Right ventricle myocardium superior (tissue), 1 donor: Measurements from ENCODE around the gene HTR2B. TPM values are rescaled to one million over a fixed set of nuclear protein-coding genes. Genes with fewer than 3 reads are reported as not detected.
"Not testable (repeated sequence)": the region's sequence is repeated elsewhere in the genome, so short reads cannot be mapped to it uniquely, and the experiment has no call there.

Source experiments
- ATAC-seq: fragments of 200-7000 bp; cut with Tn5 transposase; one replicate; pipeline ENCODE4 v1.9.1; 2020; ENCODE audit warnings: mild to moderate bottlenecking; ENCODE audit not compliant: poor library complexity
- DNase-seq: peaks from one replicate; pipeline ENCODE4 v3.0.0-alpha.2; 2020
- intact Hi-C: fragments of 100-400 bp; cut with DNase I; formaldehyde crosslinking; loops from one replicate; pipeline ENCODE4 v1.11.2; 2022
- long read RNA-seq: library from polyadenylated mRNA; unstranded; transcript quantifications from one replicate; pipeline ENCODE4 v2.0.0, GENCODE V29; 2021
- total RNA-seq: library from RNA; stranded (reverse); fragmentation: NEBNext Ultra II Directional; extraction: Animal tissue kit (Norgen Biotek cat#: 25700); gene quantifications from one replicate; pipeline ENCODE4 v1.2.1, GENCODE V29; 2021
- donor health status: DM: no; HTN: yes; CAD: no; lungs with severe emphysema.

Gene HTR2B
- total RNA-seq, result 0.24 TPM
- long read RNA-seq, partial matches to known transcripts, result 1 of 1 reads
- long read RNA-seq, other reads (novel, unspliced or antisense), result 0 of 1 reads

DNA sequence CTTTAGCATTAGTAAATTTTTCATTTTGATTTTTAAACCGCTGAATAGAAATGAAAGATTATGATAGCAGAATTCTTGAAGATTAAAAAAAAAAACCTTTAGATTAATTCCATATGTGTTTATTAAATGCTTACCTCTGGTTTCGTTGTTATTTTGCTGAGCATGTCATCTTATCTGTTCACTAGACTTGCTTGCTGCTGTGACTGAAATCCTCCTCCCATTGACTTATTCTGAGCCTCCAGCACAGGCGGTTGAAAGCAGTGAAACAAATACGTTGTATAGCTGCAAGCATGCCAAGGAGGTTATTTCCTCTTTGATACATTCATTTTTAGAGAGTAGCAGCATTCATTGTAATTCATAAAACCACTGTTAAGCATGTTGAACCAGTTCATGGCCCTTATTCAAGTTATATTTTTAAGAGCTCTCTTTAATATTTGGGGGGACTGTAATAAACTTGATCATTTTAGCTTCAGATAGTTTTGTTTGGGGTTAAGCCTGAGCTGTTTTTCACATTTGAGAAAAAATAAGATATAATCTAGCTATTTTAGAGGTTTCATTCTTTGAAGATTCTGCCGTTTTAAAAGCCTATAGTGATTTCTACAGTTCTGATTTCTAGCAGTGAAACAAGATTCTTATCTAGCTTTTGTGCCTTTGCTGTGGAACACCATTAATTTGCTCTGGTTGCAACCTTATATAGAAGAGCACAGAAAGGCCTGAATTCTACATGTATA lies at the start of gene HTR2B:
HTR2B (minus strand) TSS at position 205 of the 731 bp plus-strand sequence. CDS start 1,278 bp downstream, outside the sequence.
- intact Hi-C loops, result no loop called here
- DNase-seq, result no peak
- ATAC-seq, result peak; percentile 53

DNA sequence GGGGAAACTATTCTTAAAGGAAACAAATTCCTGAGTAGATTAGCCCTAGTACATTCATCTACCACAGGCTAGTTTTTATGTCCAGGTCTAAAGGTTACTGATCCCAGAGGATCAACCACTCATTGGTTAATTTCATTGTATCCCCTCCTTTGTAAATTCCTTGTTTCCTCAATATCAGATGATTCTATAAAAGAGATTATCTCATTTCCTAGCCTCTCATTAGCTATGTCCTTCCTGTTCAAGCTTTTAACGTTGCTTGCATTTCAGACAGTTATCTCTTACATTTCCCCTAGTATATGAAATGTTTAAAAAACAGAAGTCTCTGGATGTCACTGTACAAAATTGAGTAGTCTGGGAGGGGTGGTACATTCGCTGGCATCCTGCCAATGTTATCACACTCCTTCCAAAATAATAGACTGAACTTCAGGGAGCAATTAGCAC lies 49.4 kb upstream of the HTR2B start:
- intact Hi-C loops, result no loop called here
- ATAC-seq (no peak), DNase-seq (no peak)

GRCh38 chr2:231172025-231172424 lies 47.2 kb upstream of the HTR2B start:
- intact Hi-C loops, result no loop called here
- no peak for DNase-seq
- no peak for ATAC-seq

DNA sequence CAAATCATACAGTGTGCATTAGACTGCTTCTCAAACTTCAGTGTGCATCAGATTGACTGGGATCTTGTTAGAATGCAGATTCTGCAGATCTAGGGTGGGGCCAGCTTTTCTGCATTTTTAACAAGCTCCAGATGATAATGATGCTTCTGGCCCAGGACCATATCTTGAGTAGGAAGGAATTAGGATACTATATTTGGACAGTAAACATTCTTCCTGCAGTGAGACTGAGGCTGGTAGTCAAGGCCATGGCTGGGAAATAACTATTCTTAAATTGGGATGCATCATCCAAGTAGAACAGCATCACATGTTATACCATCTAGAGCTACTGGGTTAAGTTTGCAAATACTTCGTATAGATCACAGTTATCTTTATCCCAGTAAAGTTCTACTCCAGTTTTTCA lies 45.2 kb upstream of the HTR2B start:
- intact Hi-C loops, result no loop called here
- DNase-seq (no peak), ATAC-seq (no peak)

GRCh38 chr2:231169488-231169887 lies 44.6 kb upstream of the HTR2B start:
- no peak for DNase-seq
- ATAC-seq, result no peak
- intact Hi-C loops, result no loop called here

- intact Hi-C loops, result no loop called here
- DNase-seq (no peak), ATAC-seq (no peak)
Measured at GRCh38 chr2:231168460-231169139, 43.8 kb upstream of the HTR2B start.

DNA sequence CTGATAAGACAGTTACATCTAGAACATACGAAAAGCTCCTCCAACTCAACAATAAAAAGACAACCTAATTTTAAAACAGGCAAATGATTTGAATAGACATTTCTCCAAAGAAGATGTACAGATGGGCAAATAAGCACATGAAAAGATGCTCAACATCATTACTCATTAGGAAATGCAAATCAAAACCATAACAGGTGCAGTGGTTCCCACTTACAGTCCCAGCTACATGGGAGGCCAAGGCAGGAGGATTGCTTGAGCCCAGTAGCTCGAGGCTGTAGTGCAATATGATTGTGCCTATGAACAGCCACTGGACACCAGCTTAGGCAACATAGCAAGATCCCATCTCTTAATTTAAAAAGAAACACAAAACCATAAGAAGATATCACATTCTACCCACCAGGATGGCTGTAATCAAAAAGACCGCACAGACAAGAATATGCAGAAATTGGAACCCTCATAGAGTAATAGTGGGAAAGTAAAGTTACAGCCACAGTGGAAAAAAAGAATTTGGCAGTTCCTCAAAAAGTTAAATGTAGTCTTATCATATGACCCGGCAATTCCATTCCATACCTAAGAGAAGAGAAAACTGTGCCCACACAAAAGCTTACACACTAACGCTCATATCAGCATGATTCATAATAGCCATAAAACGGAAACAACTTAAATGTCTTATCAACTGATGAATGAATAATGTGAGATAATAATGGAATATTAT lies 43.1 kb upstream of the HTR2B start:
- intact Hi-C loops, result no loop called here
- no peak for DNase-seq
- ATAC-seq, result no peak

- DNase-seq (no peak), ATAC-seq (no peak)
- intact Hi-C loops, result no loop called here
Measured at GRCh38 chr2:231163414-231164095, 38.7 kb upstream of the HTR2B start.

DNA sequence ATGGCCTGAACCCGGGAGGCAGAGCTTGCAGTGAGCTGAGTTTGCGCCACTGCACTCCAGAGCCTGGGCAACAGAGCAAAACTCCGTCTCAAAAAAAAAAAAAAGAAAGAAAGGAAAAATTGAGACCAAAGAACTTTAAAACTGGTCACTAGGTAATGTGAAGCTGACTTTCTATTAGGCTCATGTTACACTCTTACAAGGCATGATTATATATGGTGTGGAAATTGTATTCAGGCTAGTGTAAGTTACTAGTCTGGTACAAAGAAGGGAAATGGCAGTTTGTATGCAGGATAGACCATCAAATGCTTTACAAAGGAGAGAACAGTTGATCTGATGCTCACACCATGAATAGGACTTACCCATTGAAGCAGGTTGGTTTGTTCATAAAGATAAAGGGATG lies 38.2 kb upstream of the HTR2B start:
- intact Hi-C loops, result no loop called here
- DNase-seq (no peak), ATAC-seq (no peak)

- ATAC-seq, result peak; percentile 15
- DNase-seq, result no peak
- intact Hi-C loops, result no loop called here
Measured at GRCh38 chr2:231161877-231162329, 37.1 kb upstream of the HTR2B start.

GRCh38 chr2:231161252-231161839 lies 36.5 kb upstream of the HTR2B start:
- ATAC-seq (no peak), DNase-seq (no peak)
- intact Hi-C loops, result no loop called here

DNA sequence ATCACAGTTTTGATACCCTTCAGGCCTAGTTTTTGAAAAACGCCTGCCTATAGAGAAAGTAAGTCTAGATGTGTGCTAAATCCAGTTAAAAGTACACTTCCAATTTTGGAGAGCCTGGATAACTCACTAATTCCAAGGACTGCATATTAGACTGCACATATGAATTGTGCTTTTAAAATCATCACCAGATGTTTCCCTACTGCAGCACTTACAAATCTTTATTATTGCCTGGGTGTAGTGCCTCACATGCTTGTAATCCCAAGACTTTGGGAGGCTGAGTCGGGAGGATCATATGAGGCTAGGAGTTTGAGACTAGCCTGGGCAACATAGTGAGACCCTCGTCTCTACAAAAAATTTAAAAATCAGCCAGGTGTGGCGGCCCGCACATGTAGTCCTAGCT lies 35.9 kb upstream of the HTR2B start:
- DNase-seq (no peak), ATAC-seq (no peak)
- intact Hi-C loops, result no loop called here

DNA sequence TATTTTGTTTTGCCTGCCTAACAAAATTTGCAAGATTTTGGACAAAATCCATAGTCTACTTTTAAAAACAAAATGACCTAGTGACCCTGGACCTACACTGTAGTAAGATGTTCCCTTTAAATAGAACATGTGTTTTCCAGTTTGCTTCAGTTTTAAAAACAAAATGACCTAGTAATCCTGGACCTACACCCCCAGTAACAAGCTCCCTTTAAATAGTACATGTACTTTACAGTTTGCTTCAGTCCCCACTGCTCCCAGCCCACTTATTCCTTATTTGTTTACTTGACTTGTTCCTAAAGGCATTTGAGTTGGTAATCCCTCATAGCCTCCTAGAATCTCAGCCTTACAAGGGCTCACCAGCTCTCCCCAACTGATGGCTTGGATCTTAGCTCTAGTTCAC lies 34.5 kb upstream of the HTR2B start:
- no peak for ATAC-seq
- DNase-seq, result no peak
- intact Hi-C loops, result no loop called here

GRCh38 chr2:231152800-231153557 lies 28.1 kb upstream of the HTR2B start:
- intact Hi-C loops, result no loop called here
- ATAC-seq (no peak), DNase-seq (no peak)

DNA sequence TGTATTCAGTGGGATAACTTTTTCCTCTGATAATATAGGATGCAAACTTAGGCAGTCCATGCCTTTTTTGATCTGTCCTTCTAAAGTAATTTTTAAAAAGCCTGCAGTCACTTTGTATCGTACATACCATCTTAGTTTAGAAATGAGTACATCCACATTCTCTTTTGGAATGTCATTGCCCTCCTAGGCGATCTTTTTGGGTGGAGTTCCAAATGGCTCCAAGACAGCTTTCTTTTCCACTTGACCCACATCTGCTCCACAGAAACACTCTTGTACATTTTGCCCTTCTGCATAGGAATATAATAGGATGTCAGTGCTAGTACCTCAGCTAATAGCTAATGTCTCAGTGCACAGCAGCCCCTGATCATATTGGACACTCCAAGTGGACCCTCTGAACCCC lies 21.8 kb upstream of the HTR2B start:
- intact Hi-C loops, result no loop called here
- ATAC-seq, result no peak

GRCh38 chr2:231144896-231145295 lies 20.1 kb upstream of the HTR2B start:
- DNase-seq (no peak), ATAC-seq (no peak)
- intact Hi-C loops, result no loop called here

More for the DNA sequence above, 21.8 kb upstream of the HTR2B start:
- no peak for DNase-seq

DNA sequence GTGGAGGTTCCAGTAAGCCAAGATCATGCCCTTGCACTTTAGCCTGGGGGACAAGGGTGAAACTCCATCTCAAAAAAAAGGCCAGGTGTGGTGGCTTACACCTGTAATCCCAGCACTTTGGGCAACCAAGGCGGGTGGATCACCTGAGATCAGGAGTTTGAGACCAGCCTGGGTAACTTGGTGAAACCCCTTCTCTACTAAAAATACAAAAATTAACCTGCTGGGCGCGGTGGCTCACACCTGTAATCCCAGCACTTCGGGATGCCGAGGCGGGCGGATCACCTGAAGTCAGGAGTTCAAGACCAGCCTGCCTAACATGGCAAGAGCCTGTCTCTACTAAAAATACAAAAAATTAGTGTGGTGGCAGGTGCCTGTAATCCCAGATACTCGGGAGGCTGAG lies 16.0 kb upstream of the HTR2B start:
- ATAC-seq, DNase-seq, intact Hi-C loops: not testable (repeated sequence)

GRCh38 chr2:231139796-231140195 lies 15.0 kb upstream of the HTR2B start:
- intact Hi-C loops, result no loop called here
- no peak for DNase-seq

More at GRCh38 chr2:231139796-231140195, 15.0 kb upstream of the HTR2B start:
- no peak for ATAC-seq
